ENCODE measurements around the gene EVI5L. TPM values are rescaled to one million over a fixed set of nuclear protein-coding genes. Genes with fewer than 3 reads are reported as not detected.
A peak's percentile ranks its signal among the peaks of the same experiment; 100 is the strongest.

The EVI5L gene
- total RNA-seq, 1 donor from 2014 or later: 17.2 TPM

GRCh38 chr19:7832009-7832408 lies 2.0 kb downstream of the EVI5L start:
- TF ChIP-seq POLR2A (IDR thresholded peaks at IDR 0.05) (no peak), CTCF (IDR thresholded peaks at IDR 0.05) (no peak), POLR2AphosphoS5 (IDR thresholded peaks at IDR 0.05; ENCODE audit: insufficient read depth in 1 of 2, low read depth in 1 of 2) (no peak)
- Histone ChIP-seq H3K4me3 (no peak overlapping the region), H3K27ac (no peak overlapping the region), H3K36me3 (no peaks in the 10 kb centered on the region), H3K4me1 (peaks cover 40% of the 10 kb centered on the region), H3K9me3 (no peaks in the 10 kb centered on the region), H3K27me3 (no peaks in the 10 kb centered on the region)
- no peak for DNase-seq (ENCODE audit: extremely low spot score in 2 of 2)
- intact Hi-C loops (cut with DNase I): no loop called here

- no peak overlapping the region for H3K4me3 ChIP-seq
- no peak for TF ChIP-seq POLR2A (IDR thresholded peaks at IDR 0.05)
- TF ChIP-seq CTCF (IDR thresholded peaks at IDR 0.05): no peak
- no peak for TF ChIP-seq POLR2AphosphoS5 (IDR thresholded peaks at IDR 0.05; ENCODE audit: insufficient read depth in 1 of 2, low read depth in 1 of 2)
- intact Hi-C loops (cut with DNase I): no loop called here
- H3K9me3 ChIP-seq: no peaks in the 10 kb centered on the region
- peak overlapping the region; percentile 39 for H3K27ac ChIP-seq
- H3K36me3 ChIP-seq: no peaks in the 10 kb centered on the region
- peaks cover 40% of the 10 kb centered on the region for H3K4me1 ChIP-seq
- no peaks in the 10 kb centered on the region for H3K27me3 ChIP-seq
- DNase-seq (ENCODE audit: extremely low spot score in 2 of 2): no peak
These were observed 2.8 kb downstream of the EVI5L start for GRCh38 chr19:7832781-7833180.

GRCh38 chr19:7833225-7834099 lies 3.4 kb downstream of the EVI5L start:
- DNase-seq (ENCODE audit: extremely low spot score in 2 of 2): peak in 1 of 2 donors; percentile 90
- peaks cover 40% of the 10 kb centered on the region for H3K4me1 ChIP-seq

GRCh38 chr19:7839476-7839875 lies 9.5 kb downstream of the EVI5L start:
- no peak overlapping the region for H3K27ac ChIP-seq
- no peak for DNase-seq (ENCODE audit: extremely low spot score in 2 of 2)
- TF ChIP-seq POLR2AphosphoS5 (IDR thresholded peaks at IDR 0.05; ENCODE audit: insufficient read depth in 1 of 2, low read depth in 1 of 2) (no peak), POLR2A (IDR thresholded peaks at IDR 0.05) (no peak), CTCF (IDR thresholded peaks at IDR 0.05) (no peak)
- intact Hi-C loops (cut with DNase I): no loop called here
- H3K36me3 ChIP-seq: no peaks in the 10 kb centered on the region
- H3K4me1 ChIP-seq: no peaks in the 10 kb centered on the region
- no peak overlapping the region for H3K4me3 ChIP-seq
- no peaks in the 10 kb centered on the region for H3K27me3 ChIP-seq
- no peaks in the 10 kb centered on the region for H3K9me3 ChIP-seq

More at GRCh38 chr19:7833225-7834099, 3.4 kb downstream of the EVI5L start:
- Histone ChIP-seq H3K4me3 (no peak overlapping the region), H3K27me3 (no peaks in the 10 kb centered on the region), H3K36me3 (no peaks in the 10 kb centered on the region), H3K9me3 (no peaks in the 10 kb centered on the region), H3K27ac (peak overlapping the region; percentile 39)
- TF ChIP-seq CTCF (IDR thresholded peaks at IDR 0.05) (no peak), POLR2AphosphoS5 (IDR thresholded peaks at IDR 0.05; ENCODE audit: insufficient read depth in 1 of 2, low read depth in 1 of 2) (peak in 1 of 2 donors; percentile 46)
- intact Hi-C loops (cut with DNase I): no loop called here

GRCh38 chr19:7840629-7841028 lies 10.6 kb downstream of the EVI5L start:
- no peaks in the 10 kb centered on the region for H3K36me3 ChIP-seq
- intact Hi-C loops (cut with DNase I): no loop called here

More at GRCh38 chr19:7840629-7841028, 10.6 kb downstream of the EVI5L start:
- Histone ChIP-seq H3K27ac (no peak overlapping the region), H3K27me3 (no peaks in the 10 kb centered on the region), H3K4me1 (no peaks in the 10 kb centered on the region), H3K4me3 (no peak overlapping the region), H3K9me3 (no peaks in the 10 kb centered on the region)
- TF ChIP-seq CTCF (IDR thresholded peaks at IDR 0.05) (no peak), POLR2A (IDR thresholded peaks at IDR 0.05) (no peak), POLR2AphosphoS5 (IDR thresholded peaks at IDR 0.05; ENCODE audit: insufficient read depth in 1 of 2, low read depth in 1 of 2) (no peak)
- no peak for DNase-seq (ENCODE audit: extremely low spot score in 2 of 2)
